H1 (cell line): ENCODE measurements around the gene LIN28A. TPM values are rescaled to one million over a fixed set of nuclear protein-coding genes. Genes with fewer than 3 reads are reported as not detected.

Experiments used
- CTCF ChIA-PET: fragments of 300-600 bp; sonication (Branson Sonifier 250); formaldehyde crosslinking; loops from one replicate; lab custom pipeline; 2021; ENCODE audit not compliant: partially characterized antibody; lab: Charles Lee
- POLR2A ChIA-PET: fragments of 300-600 bp; sonication (Branson Sonifier 250); formaldehyde crosslinking; loops from one replicate; lab custom pipeline; 2021; ENCODE audit warnings: inconsistent platforms; ENCODE audit not compliant: partially characterized antibody; lab: Charles Lee
- DNase-seq, 2 experiments: peaks; one replicate each; pipeline versions ENCODE4 v3.0.0 to v3.0.0-alpha.2; 2010 to 2022; ENCODE audit warnings: low spot score in 2 of 2, low read depth in 1 of 2, mixed read lengths in 1 of 2
- FAIRE-seq: peaks from 2 replicates; lab custom pipeline; 2011; peaks lifted over from hg19 to GRCh38; lab: Jason Lieb, UNC
- H2AFZ ChIP-seq: 2 replicates; pipeline ENCODE4 v1.8.1; 2012; ENCODE audit warnings: low read length, inconsistent platforms
- H2AK5ac ChIP-seq: 2 replicates; pipeline ENCODE4 v1.6.1; 2013; ENCODE audit warnings: low read depth, low read length
- H2BK120ac ChIP-seq: replicated peaks from 2 replicates; pipeline ENCODE3; 2013; ENCODE audit warnings: low read depth, low read length, inconsistent platforms
- H2BK12ac ChIP-seq: 2 replicates; pipeline ENCODE4 v1.6.1; 2013; ENCODE audit warnings: low read depth, low read length
- H2BK15ac ChIP-seq: 2 replicates; pipeline ENCODE4 v1.6.1; 2013; ENCODE audit warnings: low read length
- H2BK20ac ChIP-seq: 2 replicates; pipeline ENCODE4 v1.6.1; 2013; ENCODE audit warnings: low read length
- H2BK5ac ChIP-seq: 2 replicates; pipeline ENCODE4 v1.6.1; 2013; ENCODE audit warnings: low read depth, low read length
- H3K14ac ChIP-seq: 2 replicates; pipeline ENCODE4 v1.6.1; 2013; ENCODE audit warnings: inconsistent platforms; ENCODE audit not compliant: insufficient read length
- H3K18ac ChIP-seq: 2 replicates; pipeline ENCODE4 v1.6.1; 2013; ENCODE audit warnings: low read length; ENCODE audit errors: extremely low read depth
- H3K23ac ChIP-seq: 2 replicates; pipeline ENCODE4 v1.6.1; 2013; ENCODE audit warnings: inconsistent platforms; ENCODE audit not compliant: insufficient read length
- H3K23me2 ChIP-seq: 2 replicates; pipeline ENCODE4 v1.6.1; 2013; ENCODE audit warnings: low read depth, low read length
- H3K27ac ChIP-seq: 2 replicates; pipeline ENCODE4 v1.6.1; 2011; ENCODE audit warnings: low read depth, low read length, inconsistent platforms
- H3K27me3 ChIP-seq, 4 experiments: replicated peaks in 1 of 4; 1 replicate in 1 of 4; 2 replicates in 3 of 4; pipeline versions ENCODE4 v1.6.1 to v1.8.1; 2011 to 2013; ENCODE audit warnings: low read length in 3 of 4, mild to moderate bottlenecking in 3 of 4, inconsistent platforms in 2 of 4, mixed read lengths in 2 of 4, moderate library complexity in 1 of 4; ENCODE audit not compliant: control insufficient read depth in 3 of 4, insufficient read depth in 3 of 4; ENCODE audit errors: extremely low read depth in 1 of 4
- H3K36me3 ChIP-seq, 4 experiments: 2 replicates each; pipeline versions ENCODE4 v1.6.1 to v1.8.1; 2011 to 2013; ENCODE audit warnings: mild to moderate bottlenecking in 4 of 4, low read length in 3 of 4, moderate library complexity in 2 of 4, control low read depth in 1 of 4, inconsistent platforms in 1 of 4; ENCODE audit not compliant: insufficient read depth in 4 of 4, control insufficient read depth in 2 of 4
- H3K4ac ChIP-seq: replicated peaks from 2 replicates; pipeline ENCODE3; 2013; ENCODE audit warnings: low read length, low read depth, mixed read lengths, inconsistent platforms; ENCODE audit not compliant: insufficient read length
- H3K4me1 ChIP-seq, 4 experiments: replicated peaks in 1 of 4; 1 replicate in 1 of 4; 2 replicates in 3 of 4; pipeline versions ENCODE4 v1.6.1 to v1.8.1; 2011 to 2013; ENCODE audit warnings: low read length in 3 of 4, inconsistent platforms in 2 of 4, mixed read lengths in 1 of 4; ENCODE audit not compliant: insufficient read depth in 4 of 4, control insufficient read depth in 3 of 4
- H3K4me2 ChIP-seq, 2 experiments: 2 replicates each; pipeline versions ENCODE4 v1.6.1 to v1.8.1; 2011 to 2013; ENCODE audit warnings: low read depth in 2 of 2, low read length in 2 of 2, control low read depth in 1 of 2, inconsistent platforms in 1 of 2, mild to moderate bottlenecking in 1 of 2; ENCODE audit not compliant: insufficient read depth in 1 of 2
- H3K4me3 ChIP-seq, 4 experiments: fragments of 200-600, 300-600 bp in 1 of 4; sonication (generic), shearing (Covaris generic), sonication (Bioruptor Twin) in 1 of 4; 2 replicates each; pipeline versions ENCODE4 v1.5.1 to v1.8.1; 2011 to 2016; ENCODE audit warnings: low read length in 4 of 4, low read depth in 3 of 4, control low read depth in 2 of 4, inconsistent platforms in 2 of 4, mild to moderate bottlenecking in 2 of 4, mixed read lengths in 1 of 4, moderate library complexity in 1 of 4; ENCODE audit not compliant: insufficient read depth in 2 of 4; ENCODE audit errors: extremely low read depth in 1 of 4
- H3K56ac ChIP-seq: replicated peaks from 2 replicates; pipeline ENCODE3; 2013; ENCODE audit warnings: low read depth, mild to moderate bottlenecking, mixed read lengths, low read length, inconsistent platforms; ENCODE audit not compliant: insufficient read length
- H3K79me1 ChIP-seq: 2 replicates; pipeline ENCODE4 v1.6.1; 2013; ENCODE audit warnings: low read depth, low read length, control low read depth
- H3K79me2 ChIP-seq, 2 experiments: 2 replicates each; pipeline versions ENCODE4 v1.6.1 to v1.8.1; 2012 to 2013; ENCODE audit warnings: low read length in 2 of 2, mild to moderate bottlenecking in 2 of 2, inconsistent platforms in 1 of 2; ENCODE audit not compliant: insufficient read depth in 2 of 2, control insufficient read depth in 1 of 2
- H3K9ac ChIP-seq, 4 experiments: replicated peaks in 1 of 4; 1 replicate in 1 of 4; 2 replicates in 3 of 4; pipeline versions ENCODE4 v1.6.1 to v1.8.1; 2011 to 2013; ENCODE audit warnings: low read depth in 3 of 4, low read length in 3 of 4, control low read depth in 2 of 4, mild to moderate bottlenecking in 2 of 4, moderate library complexity in 2 of 4, inconsistent platforms in 1 of 4; ENCODE audit errors: extremely low read depth in 1 of 4
- H3K9me3 ChIP-seq, 2 experiments: 2 replicates each; pipeline versions ENCODE4 v1.6.1 to v1.8.1; 2012 to 2013; ENCODE audit warnings: mild to moderate bottlenecking in 2 of 2, moderate library complexity in 2 of 2, control low read depth in 1 of 2, inconsistent platforms in 1 of 2, low read depth in 1 of 2, low read length in 1 of 2, mixed read lengths in 1 of 2; ENCODE audit not compliant: insufficient read depth in 2 of 2
- H4K20me1 ChIP-seq, 2 experiments: replicated peaks in 1 of 2; 2 replicates each; pipeline versions ENCODE3 to v1.8.1; 2011 to 2013; ENCODE audit warnings: inconsistent platforms in 2 of 2, low read length in 2 of 2, mild to moderate bottlenecking in 1 of 2; ENCODE audit not compliant: insufficient read depth in 2 of 2, control insufficient read depth in 1 of 2
- H4K5ac ChIP-seq: 2 replicates; pipeline ENCODE4 v1.6.1; 2013; ENCODE audit warnings: low read length, low read depth, mixed read lengths, inconsistent platforms; ENCODE audit not compliant: insufficient read length
- H4K8ac ChIP-seq: 2 replicates; pipeline ENCODE4 v1.8.0; 2013; ENCODE audit warnings: mild to moderate bottlenecking, moderate library complexity, low read length, inconsistent platforms; ENCODE audit not compliant: insufficient read depth; ENCODE audit errors: extremely low read depth
- H4K91ac ChIP-seq: replicated peaks from 2 replicates; pipeline ENCODE3; 2013; ENCODE audit warnings: low read length, mixed read lengths, inconsistent platforms; ENCODE audit not compliant: insufficient read length
- CHD1 ChIP-seq: IDR thresholded peaks from 2 replicates; pipeline ENCODE4 v1.6.1; 2012; ENCODE audit warnings: low read depth, low read length, improper control_type of control experiment
- EGR1 ChIP-seq: IDR thresholded peaks from 2 replicates; pipeline ENCODE4 v1.6.1; 2011; ENCODE audit warnings: low read depth, low read length, borderline replicate concordance
- FOSL1 ChIP-seq: IDR thresholded peaks from 2 replicates; pipeline ENCODE4 v1.6.1; 2011; ENCODE audit warnings: mild to moderate bottlenecking, low read depth, low read length, moderate library complexity; ENCODE audit not compliant: insufficient read depth
- JUN ChIP-seq: IDR thresholded peaks from 2 replicates; pipeline ENCODE4 v1.6.1; 2011; ENCODE audit warnings: low read depth, mild to moderate bottlenecking, improper control_type of control experiment, low read length
- RFX5 ChIP-seq: IDR thresholded peaks from 2 replicates; pipeline ENCODE4 v1.6.1; 2011; ENCODE audit warnings: low read depth, low read length, improper control_type of control experiment, borderline replicate concordance
- TAF7 ChIP-seq: optimal IDR thresholded peaks from 2 replicates; pipeline ENCODE3; 2011; ENCODE audit warnings: low read depth, mild to moderate bottlenecking, inconsistent platforms, low read length, moderate library complexity, borderline replicate concordance
- WGBS, 2 experiments: shearing (Covaris generic) in 1 of 2; methylation state at CpG; one replicate each; pipeline versions ENCODE4 v1.1.6 to v1.1.7; 2013 to 2015; ENCODE audit warnings: low lambda C conversion rate in 2 of 2, mixed read lengths in 2 of 2, inconsistent platforms in 1 of 2, low coverage in 1 of 2, missing lambda C conversion rate in 1 of 2; ENCODE audit not compliant: insufficient replicate concordance in 2 of 2, insufficient coverage in 1 of 2, insufficient read length in 1 of 2; ENCODE audit errors: extremely low coverage in 1 of 2, missing lambda C conversion rate in 1 of 2; 5-methylcytosine and 5-hydroxymethylcytosine counted together
- polyA plus RNA-seq, 7 experiments: library from polyadenylated mRNA; depleted of rRNA in 3 of 7; stranded (reverse) in 5 of 7; unstranded in 2 of 7; fragments of >200 nt in 5 of 7; fragments of 200-250 nt in 2 of 7; gene quantifications; 1 replicate in 5 of 7; 2 replicates in 1 of 7; 4 replicates in 1 of 7; pipeline versions ENCODE4 v1.2.1 to v1.2.3, GENCODE V29; 2011 to 2013; ENCODE audit warnings: missing spikeins in 2 of 7, mixed read lengths in 2 of 7
- total RNA-seq: library from RNA; stranded (reverse); fragmentation: NEBNext Ultra II Directional; extraction: Animal tissue kit (Norgen Biotek cat#: 25700); gene quantifications from 2 replicates; pipeline ENCODE4 v1.2.1, GENCODE V29; 2021

LIN28A gene
- total and polyA plus RNA-seq, 2 of the 8 experiments (the other 6 are each of a cell fraction or from before 2014, with no cell fraction given) = 403 to 1,486 TPM

- Histone ChIP-seq H3K18ac (no peak overlapping the region), H2BK15ac (no peak overlapping the region), H3K9me3 (no peaks in the 10 kb centered on the region), H3K14ac (no peak overlapping the region), H3K79me2 (peaks cover 0 to 12% of the 10 kb centered on the region in 2 experiments; a peak in 2 of 4 replicates), H3K27ac (no peak overlapping the region), H3K23me2 (peaks cover 11% of the 10 kb centered on the region), H3K4ac (no peak overlapping the region), H3K36me3 (peaks cover 6 to 29% (median 13%) of the 10 kb centered on the region in 4 experiments), H4K8ac (no peak overlapping the region), H2AFZ (no peak overlapping the region), H2BK5ac (no peak overlapping the region), H2BK12ac (no peak overlapping the region), H2BK20ac (no peak overlapping the region), H3K79me1 (0 out of 2 replicates have a peak, but pooled peaks cover 5% of the 10 kb centered on the region), H3K9ac (peak overlapping the region; percentile 36 to 89 (median 60); a peak in 6 of 7 replicates), H3K4me2 (peak overlapping the region; percentile 80 to 81), H2BK120ac (no peak overlapping the region), H4K91ac (no peak overlapping the region), H4K20me1 (no peaks in the 10 kb centered on the region), H4K5ac (no peak overlapping the region), H2AK5ac (no peak overlapping the region), H3K4me3 (peak overlapping the region; percentile 62 to 86 (median 83)), H3K56ac (no peak overlapping the region), H3K23ac (no peak overlapping the region), H3K4me1 (peaks cover 0 to 4% (median 2%) of the 10 kb centered on the region in 4 experiments; a peak in 5 of 7 replicates), H3K27me3 (no peaks in the 10 kb centered on the region)
- no peak for DNase-seq
- no peak for FAIRE-seq
- POLR2A ChIA-PET = interaction anchor here (0.9 to 11.5 kb wide), 14 partner anchors 9 to 97 kb away, joined by 3 to 175 read pairs (median 6); partner anchors contain the start of genes HMGN2, LIN28A and RPS6KA1
- CTCF ChIA-PET = interaction anchor here (0.9 to 1.8 kb wide), 4 partner anchors 9 to 149 kb away, joined by 3 to 7 read pairs (median 5); no protein-coding TSS in a partner anchor
- 73% methylated on average over 3 of the region's 3 CpGs; no CpG with 5 or more reads in 1 of the 2 experiments for WGBS, 2 experiments
- TF ChIP-seq TAF7 = no peak
- TF ChIP-seq RFX5 = no peak
- TF ChIP-seq FOSL1 = no peak
- TF ChIP-seq JUN = no peak
- no peak for TF ChIP-seq CHD1
- TF ChIP-seq EGR1 = no peak
Measured at GRCh38 chr1:26432793-26433192, 22.2 kb downstream of the LIN28A start.
